H9 (cell line): ENCODE data around the gene PLD3. TPM values are rescaled to one million over a fixed set of nuclear protein-coding genes. Genes with fewer than 3 reads are reported as not detected.
A peak's percentile ranks its signal among the peaks of the same experiment; 100 is the strongest.

Experiments used
- DNase-seq: peaks from one replicate; pipeline ENCODE4 v3.0.0-alpha.2; 2017
- H2AFZ ChIP-seq: one replicate; pipeline ENCODE4 v1.6.1; 2013; ENCODE audit warnings: mild to moderate bottlenecking, low read length, control low read depth, moderate library complexity
- H2AK5ac ChIP-seq: 2 replicates; pipeline ENCODE4 v1.6.1; 2013; ENCODE audit warnings: low read length, control low read depth, mixed read lengths; ENCODE audit not compliant: insufficient read length
- H2BK120ac ChIP-seq: one replicate; pipeline ENCODE4 v1.6.1; 2013; ENCODE audit warnings: low read depth, mild to moderate bottlenecking, low read length, control low read depth, inconsistent platforms; ENCODE audit not compliant: poor library complexity, severe bottlenecking
- H2BK12ac ChIP-seq: 2 replicates; pipeline ENCODE4 v1.6.1; 2013; ENCODE audit warnings: low read length, control low read depth, mixed read lengths, low read depth; ENCODE audit not compliant: insufficient read length
- H2BK15ac ChIP-seq: 2 replicates; pipeline ENCODE4 v1.6.1; 2013; ENCODE audit warnings: low read depth, low read length, control low read depth
- H2BK20ac ChIP-seq: one replicate; pipeline ENCODE4 v1.6.1; 2013; ENCODE audit warnings: low read depth, mild to moderate bottlenecking, low read length, control low read depth, inconsistent platforms; ENCODE audit not compliant: poor library complexity, severe bottlenecking
- H2BK5ac ChIP-seq: 2 replicates; pipeline ENCODE4 v1.6.1; 2013; ENCODE audit warnings: low read length, control low read depth, mixed read lengths; ENCODE audit not compliant: insufficient read length
- H3K14ac ChIP-seq: 2 replicates; pipeline ENCODE4 v1.6.1; 2013; ENCODE audit warnings: low read length, control low read depth; ENCODE audit not compliant: insufficient read depth
- H3K18ac ChIP-seq: 2 replicates; pipeline ENCODE4 v1.6.1; 2013; ENCODE audit warnings: low read depth, mild to moderate bottlenecking, mixed read lengths, low read length, control low read depth; ENCODE audit not compliant: insufficient read length
- H3K23ac ChIP-seq: 2 replicates; pipeline ENCODE4 v1.6.1; 2013; ENCODE audit warnings: low read length, control low read depth, mixed read lengths, low read depth; ENCODE audit not compliant: insufficient read length
- H3K23me2 ChIP-seq: 2 replicates; pipeline ENCODE4 v1.6.1; 2013; ENCODE audit warnings: low read depth, mild to moderate bottlenecking, mixed read lengths, low read length, control low read depth; ENCODE audit not compliant: insufficient read length, poor library complexity, severe bottlenecking
- H3K27ac ChIP-seq: 2 replicates; pipeline ENCODE4 v1.5.1; 2013; ENCODE audit warnings: low read length, control low read depth, mixed read lengths, low read depth; ENCODE audit not compliant: insufficient read length
- H3K27me3 ChIP-seq: 2 replicates; pipeline ENCODE4 v1.6.1; 2013; ENCODE audit warnings: low read length, control low read depth, inconsistent platforms; ENCODE audit not compliant: insufficient read depth
- H3K4ac ChIP-seq: 2 replicates; pipeline ENCODE4 v1.6.1; 2013; ENCODE audit warnings: low read depth, mild to moderate bottlenecking, control low read depth, inconsistent platforms, low read length, moderate library complexity
- H3K4me1 ChIP-seq: 2 replicates; pipeline ENCODE4 v1.6.1; 2013; ENCODE audit warnings: low read length, control low read depth, inconsistent platforms; ENCODE audit not compliant: insufficient read depth
- H3K4me2 ChIP-seq: 2 replicates; pipeline ENCODE4 v1.6.1; 2013; ENCODE audit warnings: low read length, control low read depth, mixed read lengths; ENCODE audit not compliant: insufficient read length, insufficient read depth
- H3K56ac ChIP-seq: 2 replicates; pipeline ENCODE4 v1.6.1; 2013; ENCODE audit warnings: low read depth, mild to moderate bottlenecking, mixed read lengths, low read length, control low read depth; ENCODE audit not compliant: insufficient read length
- H3K79me1 ChIP-seq: 2 replicates; pipeline ENCODE4 v1.6.1; 2013; ENCODE audit warnings: low read depth, mild to moderate bottlenecking, moderate library complexity, low read length, control low read depth, inconsistent platforms; ENCODE audit not compliant: insufficient read depth, poor library complexity, severe bottlenecking
- H3K79me2 ChIP-seq: 2 replicates; pipeline ENCODE4 v1.6.1; 2013; ENCODE audit warnings: low read length, control low read depth, inconsistent platforms; ENCODE audit not compliant: insufficient read depth
- H3K9ac ChIP-seq: 2 replicates; pipeline ENCODE4 v1.6.1; 2013; ENCODE audit warnings: low read length, control low read depth, mixed read lengths; ENCODE audit not compliant: insufficient read length; ENCODE audit errors: extremely low read depth
- H3K9me3 ChIP-seq: one replicate; pipeline ENCODE4 v1.6.1; 2013; ENCODE audit warnings: low read depth, low read length, inconsistent platforms; ENCODE audit not compliant: control insufficient read depth
- H3T11ph ChIP-seq: one replicate; pipeline ENCODE4 v1.6.1; 2013; ENCODE audit warnings: mild to moderate bottlenecking, low read length, control low read depth, inconsistent platforms
- H4K20me1 ChIP-seq: one replicate; pipeline ENCODE4 v1.6.1; 2013; ENCODE audit not compliant: control insufficient read depth, insufficient read length, insufficient read depth
- H4K5ac ChIP-seq: 2 replicates; pipeline ENCODE4 v1.6.1; 2013; ENCODE audit warnings: low read depth, mild to moderate bottlenecking, mixed read lengths, low read length, control low read depth; ENCODE audit not compliant: insufficient read length
- H4K8ac ChIP-seq: replicated peaks from 2 replicates; pipeline ENCODE4 v1.6.1; 2013; ENCODE audit warnings: low read length, control low read depth, mixed read lengths, low read depth; ENCODE audit not compliant: insufficient read length
- H4K91ac ChIP-seq: 2 replicates; pipeline ENCODE4 v1.6.1; 2013; ENCODE audit warnings: low read depth, mild to moderate bottlenecking, moderate library complexity, mixed read lengths, low read length, control low read depth; ENCODE audit not compliant: insufficient read length
- H3K27ac Mint-ChIP-seq, 3 experiments: 2 replicates in 2 of 3; 3 replicates in 1 of 3; pipeline ENCODE4 v1.8.0; 2020 to 2021; ENCODE audit warnings: mixed read lengths in 3 of 3, mild to moderate bottlenecking in 1 of 3, moderate library complexity in 1 of 3
- H3K27me3 Mint-ChIP-seq: 2 replicates; pipeline ENCODE4 v1.8.0; 2021; ENCODE audit warnings: low read depth, mild to moderate bottlenecking, moderate library complexity, mixed read lengths
- H3K36me3 Mint-ChIP-seq, 3 experiments: 2 replicates in 2 of 3; 3 replicates in 1 of 3; pipeline ENCODE4 v1.8.0; 2020 to 2021; ENCODE audit warnings: low read depth in 3 of 3, mixed read lengths in 3 of 3; ENCODE audit not compliant: insufficient read depth in 1 of 3
- H3K4me1 Mint-ChIP-seq, 2 experiments: 2 replicates each; pipeline ENCODE4 v1.8.0; 2020; ENCODE audit warnings: mixed read lengths in 2 of 2
- H3K4me3 Mint-ChIP-seq, 2 experiments: 2 replicates in 1 of 2; 3 replicates in 1 of 2; pipeline ENCODE4 v1.8.0; 2020 to 2021; ENCODE audit warnings: mild to moderate bottlenecking in 2 of 2, mixed read lengths in 2 of 2, moderate library complexity in 1 of 2
- H3K9me3 Mint-ChIP-seq, 2 experiments: 2 replicates in 1 of 2; 3 replicates in 1 of 2; pipeline ENCODE4 v1.8.0; 2020; ENCODE audit warnings: mild to moderate bottlenecking in 2 of 2, mixed read lengths in 2 of 2, moderate library complexity in 1 of 2
- CTCF ChIP-seq: fragments of 200-600 bp; sonication (generic); conservative IDR thresholded peaks from 3 replicates; pipeline ENCODE4 v1.8.0; 2021; ENCODE audit warnings: antibody characterized with exemption, mild to moderate bottlenecking
- WGBS: extraction: QIAGEN DNeasy Blood & Tissue Kit; methylation state at CpG from one replicate; pipeline ENCODE4 v1.1.7; 2013; ENCODE audit warnings: missing lambda C conversion rate, low lambda C conversion rate, mixed read lengths; ENCODE audit not compliant: insufficient read length; ENCODE audit errors: extremely low coverage; 5-methylcytosine and 5-hydroxymethylcytosine counted together
- total RNA-seq: library from RNA; stranded (reverse); gene quantifications from 2 replicates; pipeline ENCODE4 v1.2.1, GENCODE V29; 2021

PLD3 gene
- total RNA-seq, 1 experiment from 2014 or later: 194 TPM

GRCh38 chr19:40415768-40416167 lies 67.3 kb downstream of the PLD3 start:
- Histone ChIP-seq H3K4ac (no peak overlapping the region), H3K4me1 (0 out of 2 replicates have a peak, but pooled peaks cover 3% of the 10 kb centered on the region), H2BK15ac (no peak overlapping the region), H3K14ac (no peak overlapping the region), H3K4me2 (no peak overlapping the region), H3K27ac (no peak overlapping the region), H4K20me1 (no peaks in the 10 kb centered on the region), H4K91ac (no peak overlapping the region), H3K18ac (no peak overlapping the region), H3K79me2 (no peaks in the 10 kb centered on the region), H3T11ph (no peak overlapping the region), H3K23ac (no peak overlapping the region), H2BK20ac (no peak overlapping the region), H3K56ac (no peak overlapping the region), H2BK120ac (no peak overlapping the region), H2BK5ac (no peak overlapping the region), H3K27me3 (no peaks in the 10 kb centered on the region), H2AK5ac (no peak overlapping the region), H3K79me1 (no peaks in the 10 kb centered on the region), H3K9me3 (no peaks in the 10 kb centered on the region), H4K8ac (no peak overlapping the region), H3K9ac (no peak overlapping the region), H3K23me2 (no peaks in the 10 kb centered on the region), H2BK12ac (no peak overlapping the region), H2AFZ (no peak overlapping the region), H4K5ac (no peak overlapping the region)
- no CpG with 5 or more reads among the region's 2 CpGs for WGBS
- Mint-ChIP-seq H3K9me3 (peaks cover 0 to 3% of the 10 kb centered on the region in 2 experiments; a peak in 1 of 5 replicates), H3K4me3 (no peak overlapping the region; a peak in 1 of 5 replicates), H3K4me1 (peaks cover 21 to 44% of the 10 kb centered on the region in 2 experiments), H3K27me3 (peaks cover 7% of the 10 kb centered on the region), H3K27ac (peak overlapping the region in 1 of 3 experiments; percentile 34; a peak in 2 of 7 replicates), H3K36me3 (no peaks in the 10 kb centered on the region)
- TF ChIP-seq CTCF: no peak
- no peak for DNase-seq
